ENCODE measurements around the gene ZC3H6.

The ZC3H6 gene, protein sequence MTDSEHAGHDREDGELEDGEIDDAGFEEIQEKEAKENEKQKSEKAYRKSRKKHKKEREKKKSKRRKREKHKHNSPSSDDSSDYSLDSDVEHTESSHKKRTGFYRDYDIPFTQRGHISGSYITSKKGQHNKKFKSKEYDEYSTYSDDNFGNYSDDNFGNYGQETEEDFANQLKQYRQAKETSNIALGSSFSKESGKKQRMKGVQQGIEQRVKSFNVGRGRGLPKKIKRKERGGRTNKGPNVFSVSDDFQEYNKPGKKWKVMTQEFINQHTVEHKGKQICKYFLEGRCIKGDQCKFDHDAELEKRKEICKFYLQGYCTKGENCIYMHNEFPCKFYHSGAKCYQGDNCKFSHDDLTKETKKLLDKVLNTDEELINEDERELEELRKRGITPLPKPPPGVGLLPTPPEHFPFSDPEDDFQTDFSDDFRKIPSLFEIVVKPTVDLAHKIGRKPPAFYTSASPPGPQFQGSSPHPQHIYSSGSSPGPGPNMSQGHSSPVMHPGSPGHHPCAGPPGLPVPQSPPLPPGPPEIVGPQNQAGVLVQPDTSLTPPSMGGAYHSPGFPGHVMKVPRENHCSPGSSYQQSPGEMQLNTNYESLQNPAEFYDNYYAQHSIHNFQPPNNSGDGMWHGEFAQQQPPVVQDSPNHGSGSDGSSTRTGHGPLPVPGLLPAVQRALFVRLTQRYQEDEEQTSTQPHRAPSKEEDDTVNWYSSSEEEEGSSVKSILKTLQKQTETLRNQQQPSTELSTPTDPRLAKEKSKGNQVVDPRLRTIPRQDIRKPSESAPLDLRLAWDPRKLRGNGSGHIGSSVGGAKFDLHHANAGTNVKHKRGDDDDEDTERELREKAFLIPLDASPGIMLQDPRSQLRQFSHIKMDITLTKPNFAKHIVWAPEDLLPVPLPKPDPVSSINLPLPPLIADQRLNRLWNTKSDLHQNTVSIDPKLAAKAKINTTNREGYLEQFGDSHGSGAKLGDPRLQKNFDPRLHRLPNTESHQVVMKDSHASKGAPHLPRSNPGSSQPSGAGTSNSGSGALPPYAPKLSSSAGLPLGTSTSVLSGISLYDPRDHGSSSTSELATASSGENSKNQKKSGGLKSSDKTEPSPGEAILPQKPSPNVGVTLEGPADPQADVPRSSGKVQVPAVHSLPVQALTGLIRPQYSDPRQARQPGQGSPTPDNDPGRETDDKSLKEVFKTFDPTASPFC

GRCh38 chr2:112275311-112275886, at the start of gene ZC3H6:
Gene ZC3H6 (plus strand): TSS chr2:112275597. CDS start chr2:112275995, 398 bp downstream.
- H3K27ac ChIP-seq, result peak within 1 kb of the TSS; percentile 100

DNA sequence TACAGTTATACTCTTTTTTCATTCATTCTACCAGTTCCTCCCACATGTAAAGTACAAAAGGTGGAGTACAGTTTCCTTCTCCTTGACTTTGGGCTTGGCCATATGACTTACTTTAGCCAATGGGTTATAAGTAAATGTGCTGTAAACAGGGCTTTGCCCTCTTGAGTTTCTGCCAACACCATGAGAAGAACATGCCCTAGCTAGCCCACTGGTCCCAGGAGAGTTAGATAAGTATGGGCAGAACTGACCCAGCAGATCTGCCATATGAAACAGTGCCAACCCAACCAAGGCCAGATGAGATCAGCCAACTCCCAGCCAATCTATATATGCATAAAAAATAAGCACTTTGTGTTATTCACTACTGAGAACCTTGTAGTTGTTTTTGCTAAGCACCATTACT, 46.0 kb upstream of the ZC3H6 start:
- no peak overlapping the region for H3K27ac ChIP-seq
- no peak for TF ChIP-seq CTCF (conservative IDR thresholded peaks at IDR 0.05)

More at GRCh38 chr2:112275311-112275886, at the start of gene ZC3H6:
- TF ChIP-seq CTCF (conservative IDR thresholded peaks at IDR 0.05), result no peak

DNA sequence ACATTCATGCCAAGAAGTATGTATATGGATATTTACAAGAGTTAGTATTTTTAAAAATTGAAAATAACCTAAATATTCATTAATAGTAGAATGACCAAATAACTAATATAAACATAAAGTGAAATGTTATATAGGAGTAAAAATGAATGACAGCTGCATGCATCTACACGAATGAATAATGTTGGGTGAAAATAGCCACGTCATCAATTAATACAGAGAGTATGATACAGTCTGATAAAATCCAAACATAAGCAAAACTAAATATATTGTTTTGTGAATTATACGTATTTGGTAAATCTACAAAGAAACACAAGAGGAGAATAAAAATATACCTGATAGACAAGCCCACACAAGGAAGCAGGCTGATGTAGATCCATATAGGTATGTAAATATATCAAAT, 45.0 kb upstream of the ZC3H6 start:
- no peak for TF ChIP-seq CTCF (conservative IDR thresholded peaks at IDR 0.05)
- no peak overlapping the region for H3K27ac ChIP-seq

DNA sequence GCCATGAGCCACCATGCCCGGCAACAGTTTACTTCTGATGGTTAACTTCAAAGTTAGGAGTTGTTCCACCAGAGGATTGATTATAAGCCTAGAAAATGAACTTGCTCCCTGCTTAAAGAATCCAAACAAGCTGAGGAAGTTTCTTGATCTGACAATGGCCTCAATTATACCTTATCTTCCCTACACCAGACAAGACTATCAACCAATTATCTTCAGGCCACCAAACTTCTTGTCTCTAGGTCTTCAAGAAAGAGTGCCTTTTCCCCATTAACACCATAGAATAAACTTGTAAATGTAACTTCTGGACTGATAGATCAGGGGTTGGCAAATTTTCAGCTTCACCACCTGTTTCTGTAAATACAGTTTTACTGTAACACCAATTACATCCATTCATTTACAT, 35.5 kb upstream of the ZC3H6 start:
- no peak overlapping the region for H3K27ac ChIP-seq
- no peak for TF ChIP-seq CTCF (conservative IDR thresholded peaks at IDR 0.05)

GRCh38 chr2:112242384-112242783, 33.0 kb upstream of the ZC3H6 start:
- TF ChIP-seq CTCF (conservative IDR thresholded peaks at IDR 0.05), result no peak
- H3K27ac ChIP-seq, result no peak overlapping the region

GRCh38 chr2:112243233-112243632, 32.2 kb upstream of the ZC3H6 start:
- no peak for TF ChIP-seq CTCF (conservative IDR thresholded peaks at IDR 0.05)

More at GRCh38 chr2:112243233-112243632, 32.2 kb upstream of the ZC3H6 start:
- no peak overlapping the region for H3K27ac ChIP-seq
